Measurements from ENCODE around the gene MR1. TPM values are rescaled to one million over a fixed set of nuclear protein-coding genes. Genes with fewer than 3 reads are reported as not detected.

MR1 gene
- total and polyA plus RNA-seq, 9 of the 15 experiments (the other 6 are each of a cell fraction or from before 2014, with no cell fraction given), result 9.7 to 21.7 (median 15.6) TPM

GRCh38 chr1:181099152-181100014 is 65.6 kb downstream of the MR1 start (continued):
- TF ChIP-seq, protein P1, sequence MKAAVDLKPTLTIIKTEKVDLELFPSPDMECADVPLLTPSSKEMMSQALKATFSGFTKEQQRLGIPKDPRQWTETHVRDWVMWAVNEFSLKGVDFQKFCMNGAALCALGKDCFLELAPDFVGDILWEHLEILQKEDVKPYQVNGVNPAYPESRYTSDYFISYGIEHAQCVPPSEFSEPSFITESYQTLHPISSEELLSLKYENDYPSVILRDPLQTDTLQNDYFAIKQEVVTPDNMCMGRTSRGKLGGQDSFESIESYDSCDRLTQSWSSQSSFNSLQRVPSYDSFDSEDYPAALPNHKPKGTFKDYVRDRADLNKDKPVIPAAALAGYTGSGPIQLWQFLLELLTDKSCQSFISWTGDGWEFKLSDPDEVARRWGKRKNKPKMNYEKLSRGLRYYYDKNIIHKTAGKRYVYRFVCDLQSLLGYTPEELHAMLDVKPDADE (conservative IDR thresholded peaks at IDR 0.05; ENCODE audit: control insufficient read depth, low read depth, low read length), result no peak
- no peak for TF ChIP-seq XRCC3 (IDR thresholded peaks at IDR 0.05)
- TF ChIP-seq, protein P2, sequence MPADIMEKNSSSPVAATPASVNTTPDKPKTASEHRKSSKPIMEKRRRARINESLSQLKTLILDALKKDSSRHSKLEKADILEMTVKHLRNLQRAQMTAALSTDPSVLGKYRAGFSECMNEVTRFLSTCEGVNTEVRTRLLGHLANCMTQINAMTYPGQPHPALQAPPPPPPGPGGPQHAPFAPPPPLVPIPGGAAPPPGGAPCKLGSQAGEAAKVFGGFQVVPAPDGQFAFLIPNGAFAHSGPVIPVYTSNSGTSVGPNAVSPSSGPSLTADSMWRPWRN (IDR thresholded peaks at IDR 0.05; ENCODE audit: low read depth), result 0 out of 2 replicates have a peak, but pooled peaks have one; percentile 4
- no peak for TF ChIP-seq ZC3H11A (IDR thresholded peaks at IDR 0.05; ENCODE audit: low read depth, low read length)
- no peak for TF ChIP-seq NONO (IDR thresholded peaks at IDR 0.05; ENCODE audit: low read depth in 2 of 2, low read length in 1 of 2)
- no peak for TF ChIP-seq PHB2 (IDR thresholded peaks at IDR 0.05; ENCODE audit: low read depth)
- TF ChIP-seq ARNT (IDR thresholded peaks at IDR 0.05), result 0 out of 4 replicates have a peak, but pooled peaks of 1 of the 2 experiments have one; percentile 20
- TF ChIP-seq JUN (IDR thresholded peaks at IDR 0.05; ENCODE audit: borderline replicate concordance, low read depth, low read length), result no peak; the same call in 1 of the 2 replicates
- TF ChIP-seq JUN (CRISPR knock-in tag; IDR thresholded peaks at IDR 0.05; ENCODE audit: borderline replicate concordance), result no peak
- no peak for TF ChIP-seq ZBTB43 (CRISPR knock-in tag; IDR thresholded peaks at IDR 0.05)
- no peak for TF ChIP-seq ZNF586 (CRISPR knock-in tag; conservative IDR thresholded peaks at IDR 0.05)
- TF ChIP-seq HMGN3 (IDR thresholded peaks at IDR 0.05; ENCODE audit: borderline replicate concordance, extremely low read depth, insufficient read length, low read depth, low read length), result no peak
- peak; percentile 15; the same call in 1 of the 2 replicates for TF ChIP-seq DEAF1 (CRISPR knock-in tag; IDR thresholded peaks at IDR 0.05)
- no peak for TF ChIP-seq IRF2 (CRISPR knock-in tag; IDR thresholded peaks at IDR 0.05)
- TF ChIP-seq RFX5 (IDR thresholded peaks at IDR 0.05; ENCODE audit: low read depth, low read length), result no peak
- TF ChIP-seq EP400 (IDR thresholded peaks at IDR 0.05), result no peak
- no peak for TF ChIP-seq ZNF561 (CRISPR knock-in tag; conservative IDR thresholded peaks at IDR 0.05)
- no peak for TF ChIP-seq MNT (conservative IDR thresholded peaks at IDR 0.05)
- TF ChIP-seq, protein P3, sequence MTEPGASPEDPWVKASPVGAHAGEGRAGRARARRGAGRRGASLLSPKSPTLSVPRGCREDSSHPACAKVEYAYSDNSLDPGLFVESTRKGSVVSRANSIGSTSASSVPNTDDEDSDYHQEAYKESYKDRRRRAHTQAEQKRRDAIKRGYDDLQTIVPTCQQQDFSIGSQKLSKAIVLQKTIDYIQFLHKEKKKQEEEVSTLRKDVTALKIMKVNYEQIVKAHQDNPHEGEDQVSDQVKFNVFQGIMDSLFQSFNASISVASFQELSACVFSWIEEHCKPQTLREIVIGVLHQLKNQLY (CRISPR knock-in tag; conservative IDR thresholded peaks at IDR 0.05), result no peak
